ENCODE results near the gene NCCRP1. TPM values are rescaled to one million over a fixed set of nuclear protein-coding genes. Genes with fewer than 3 reads are reported as not detected.

The NCCRP1 gene
- total RNA-seq, 4 donors from 2014 or later: not detected

DNA sequence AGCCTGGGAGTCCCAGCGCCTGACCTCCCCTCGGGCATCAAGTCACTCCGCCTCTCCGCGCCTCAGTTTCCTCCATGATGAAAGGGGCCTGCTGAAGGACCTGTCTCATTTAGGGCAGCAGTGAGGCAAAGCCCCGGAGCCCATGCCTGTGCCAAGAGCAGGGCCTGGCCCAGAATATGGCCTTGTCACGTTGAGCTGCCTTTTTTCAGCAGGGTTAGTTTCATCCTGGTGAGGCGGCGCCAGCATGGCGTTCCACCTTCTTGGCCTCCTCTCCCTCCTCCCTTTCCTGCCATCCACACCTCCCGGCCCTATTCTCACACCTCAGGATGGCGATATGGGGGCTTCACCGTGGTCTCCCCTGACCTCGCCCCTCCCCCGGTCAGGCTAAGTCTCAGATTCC, 41.0 kb upstream of the NCCRP1 start:
- TF ChIP-seq CTCF (IDR thresholded peaks at IDR 0.05) (no peak), POLR2A (IDR thresholded peaks at IDR 0.05) (no peak)
- Histone ChIP-seq H3K27ac (no peak overlapping the region), H3K9me3 (no peaks in the 10 kb centered on the region), H3K4me3 (no peak overlapping the region), H3K27me3 (no peaks in the 10 kb centered on the region), H3K36me3 (no peaks in the 10 kb centered on the region), H3K4me1 (peaks cover 6 to 30% of the 10 kb centered on the region in 2 donors)
- no peak for DNase-seq
- intact Hi-C loops (cut with DNase I; ENCODE audit: low total_unique reads): no loop called here

GRCh38 chr19:39156326-39157230, 40.2 kb upstream of the NCCRP1 start:
- Histone ChIP-seq H3K4me3 (no peak overlapping the region), H3K27ac (no peak overlapping the region), H3K27me3 (no peaks in the 10 kb centered on the region), H3K4me1 (peaks cover under 1 to 25% of the 10 kb centered on the region in 2 donors), H3K9me3 (no peaks in the 10 kb centered on the region), H3K36me3 (no peaks in the 10 kb centered on the region)
- intact Hi-C loops (cut with DNase I; ENCODE audit: low total_unique reads): no loop called here
- no peak for DNase-seq
- TF ChIP-seq POLR2A (IDR thresholded peaks at IDR 0.05) (no peak), CTCF (IDR thresholded peaks at IDR 0.05) (no peak)

DNA sequence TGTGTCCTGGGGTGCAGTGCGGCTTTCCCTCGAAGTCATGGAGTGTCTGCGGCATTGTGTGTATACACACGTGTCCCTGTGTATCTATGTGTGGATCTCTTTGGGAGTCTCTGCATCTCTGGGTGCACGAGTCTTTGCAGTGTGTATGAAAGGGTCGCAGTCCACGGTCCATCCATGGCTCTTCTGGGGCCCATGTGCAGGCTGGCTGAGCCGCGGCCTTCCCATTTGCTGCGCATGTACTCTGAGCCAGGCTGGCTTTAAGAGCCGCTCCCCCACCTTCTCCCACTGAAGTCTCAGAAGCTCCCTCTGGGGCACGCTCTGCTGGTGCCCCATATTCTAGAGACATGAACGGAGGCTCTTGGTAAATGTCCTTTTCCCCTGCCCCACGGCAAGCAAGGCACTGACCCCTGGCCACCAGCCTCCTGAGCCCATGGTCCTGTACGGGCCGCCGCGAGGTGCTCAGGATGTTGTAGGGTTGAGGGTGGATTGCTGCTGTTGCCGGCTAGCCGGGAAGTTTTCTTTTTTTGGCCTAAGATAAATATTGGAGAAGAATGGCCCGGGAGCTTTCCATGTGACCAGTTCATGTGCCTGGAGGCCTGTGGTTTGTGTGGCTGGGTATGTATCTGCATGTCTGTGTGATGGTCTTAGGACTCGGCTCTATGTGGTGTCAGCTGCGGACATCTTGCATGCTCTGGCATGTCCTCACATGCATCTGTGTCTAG, 39.3 kb upstream of the NCCRP1 start:
- TF ChIP-seq CTCF (IDR thresholded peaks at IDR 0.05) (no peak), POLR2A (IDR thresholded peaks at IDR 0.05) (no peak)
- DNase-seq: no peak
- H3K4me3 ChIP-seq: no peak overlapping the region
- H3K36me3 ChIP-seq: no peaks in the 10 kb centered on the region
- intact Hi-C loops (cut with DNase I; ENCODE audit: low total_unique reads): no loop called here
- H3K27me3 ChIP-seq: no peaks in the 10 kb centered on the region
- no peaks in the 10 kb centered on the region for H3K9me3 ChIP-seq
- peaks cover 0 to 25% of the 10 kb centered on the region in 2 donors for H3K4me1 ChIP-seq
- no peak overlapping the region for H3K27ac ChIP-seq

GRCh38 chr19:39157997-39158389, 38.8 kb upstream of the NCCRP1 start:
- intact Hi-C loops (cut with DNase I; ENCODE audit: low total_unique reads): no loop called here
- no peak for DNase-seq
- Histone ChIP-seq H3K27me3 (no peaks in the 10 kb centered on the region), H3K4me3 (no peak overlapping the region), H3K27ac (no peak overlapping the region), H3K36me3 (no peaks in the 10 kb centered on the region), H3K9me3 (no peaks in the 10 kb centered on the region), H3K4me1 (peaks cover 0 to 25% of the 10 kb centered on the region in 2 donors)
- TF ChIP-seq CTCF (IDR thresholded peaks at IDR 0.05): no peak
- no peak for TF ChIP-seq POLR2A (IDR thresholded peaks at IDR 0.05)
